H1 (cell line): ENCODE results near the gene INPP5B. TPM values are rescaled to one million over a fixed set of nuclear protein-coding genes. Genes with fewer than 3 reads are reported as not detected.
A peak's percentile ranks its signal among the peaks of the same experiment; 100 is the strongest.

Experiments used
- BACH1 ChIP-seq: IDR thresholded peaks from 2 replicates; pipeline ENCODE4 v1.6.1; 2012; ENCODE audit warnings: low read length, improper control_type of control experiment
- BCL11A ChIP-seq, 2 experiments: IDR thresholded peaks; one replicate each; pipeline ENCODE4 v1.6.1; 2011; ENCODE audit warnings: low read depth in 2 of 2, low read length in 2 of 2, mild to moderate bottlenecking in 2 of 2
- CBX8 ChIP-seq: fragments of 300-800, 300-1000 bp; sonication (generic); IDR thresholded peaks from 2 replicates; pipeline ENCODE4 v1.7.1; 2016; ENCODE audit warnings: low read depth, low read length, borderline replicate concordance
- CTBP2 ChIP-seq: IDR thresholded peaks from 2 replicates; pipeline ENCODE4 v1.7.0; 2011; ENCODE audit warnings: borderline replicate concordance, mild to moderate bottlenecking, moderate library complexity, mixed read lengths, low read length; ENCODE audit not compliant: insufficient read depth, insufficient read length
- CTCF ChIP-seq, 3 experiments: IDR thresholded peaks; 1 replicate in 2 of 3; 2 replicates in 1 of 3; pipeline versions ENCODE4 v1.5.1 to v1.6.1; 2011; ENCODE audit warnings: low read length in 3 of 3, mild to moderate bottlenecking in 3 of 3, inconsistent platforms in 2 of 3, low read depth in 1 of 3, moderate library complexity in 1 of 3; ENCODE audit not compliant: insufficient read depth in 1 of 3; ENCODE audit errors: control extremely low read depth in 1 of 3
- EZH2 ChIP-seq: fragments of 200-600 bp; sonication (generic); IDR thresholded peaks from 2 replicates; pipeline ENCODE4 v1.7.1; 2012; ENCODE audit warnings: low read depth, mild to moderate bottlenecking, moderate library complexity, low read length, inconsistent platforms; ENCODE audit not compliant: severe bottlenecking
- JUN ChIP-seq: IDR thresholded peaks from 2 replicates; pipeline ENCODE4 v1.6.1; 2011; ENCODE audit warnings: low read depth, mild to moderate bottlenecking, improper control_type of control experiment, low read length
- KDM1A ChIP-seq: fragments of 200-600, 300-600 bp; sonication (generic); IDR thresholded peaks from 2 replicates; pipeline ENCODE4 v1.7.1; 2016; ENCODE audit warnings: mild to moderate bottlenecking, low read length, borderline replicate concordance
- KDM4A ChIP-seq: IDR thresholded peaks from one replicate; pipeline ENCODE4 v1.7.1; 2012; ENCODE audit warnings: low read depth, mild to moderate bottlenecking, moderate library complexity, low read length, inconsistent platforms; ENCODE audit not compliant: severe bottlenecking
- KDM5A ChIP-seq: fragments of 200-600 bp; IDR thresholded peaks from 2 replicates; pipeline ENCODE4 v1.7.1; 2012; ENCODE audit warnings: mild to moderate bottlenecking, low read length, inconsistent platforms, mixed read lengths
- MAFK ChIP-seq: IDR thresholded peaks from 2 replicates; pipeline ENCODE4 v1.6.1; 2012; ENCODE audit warnings: low read depth, mild to moderate bottlenecking, improper control_type of control experiment, low read length
- POLR2AphosphoS5 ChIP-seq: IDR thresholded peaks from 2 replicates; pipeline ENCODE4 v1.6.1; 2011; ENCODE audit warnings: low read depth, low read length
- RAD21 ChIP-seq, 2 experiments: IDR thresholded peaks in 1 of 2; conservative IDR thresholded peaks in 1 of 2; 2 replicates each; pipeline ENCODE4 v1.6.1; 2011; ENCODE audit warnings: low read depth in 2 of 2, low read length in 2 of 2, improper control_type of control experiment in 1 of 2, inconsistent platforms in 1 of 2, mild to moderate bottlenecking in 1 of 2, moderate library complexity in 1 of 2
- RBBP5 ChIP-seq: IDR thresholded peaks from 2 replicates; pipeline ENCODE4 v1.7.1; 2012; ENCODE audit warnings: low read depth, mild to moderate bottlenecking, inconsistent platforms, low read length, moderate library complexity, borderline replicate concordance
- RXRA ChIP-seq: IDR thresholded peaks from 2 replicates; pipeline ENCODE4 v1.6.1; 2011; ENCODE audit warnings: low read depth, mild to moderate bottlenecking, low read length, moderate library complexity; ENCODE audit not compliant: insufficient read depth
- SIX5 ChIP-seq: IDR thresholded peaks from 2 replicates; pipeline ENCODE4 v1.6.1; 2011; ENCODE audit warnings: mild to moderate bottlenecking, low read depth, low read length
- TCF12 ChIP-seq: IDR thresholded peaks from 2 replicates; pipeline ENCODE4 v1.6.1; 2011; ENCODE audit warnings: low read depth, mild to moderate bottlenecking, low read length
- YY1 ChIP-seq: IDR thresholded peaks from 2 replicates; pipeline ENCODE4 v1.6.1; 2011; ENCODE audit warnings: low read depth, mild to moderate bottlenecking, low read length
- ZNF274 ChIP-seq: IDR thresholded peaks from 2 replicates; pipeline ENCODE4 v1.7.0; 2012; ENCODE audit warnings: low read length, borderline replicate concordance; ENCODE audit errors: extremely low read depth
- polyA plus RNA-seq, 7 experiments: library from polyadenylated mRNA; depleted of rRNA in 3 of 7; stranded (reverse) in 5 of 7; unstranded in 2 of 7; fragments of >200 nt in 5 of 7; fragments of 200-250 nt in 2 of 7; gene quantifications; 1 replicate in 5 of 7; 2 replicates in 1 of 7; 4 replicates in 1 of 7; pipeline versions ENCODE4 v1.2.1 to v1.2.3, GENCODE V29; 2011 to 2013; ENCODE audit warnings: missing spikeins in 2 of 7, mixed read lengths in 2 of 7
- total RNA-seq: library from RNA; stranded (reverse); fragmentation: NEBNext Ultra II Directional; extraction: Animal tissue kit (Norgen Biotek cat#: 25700); gene quantifications from 2 replicates; pipeline ENCODE4 v1.2.1, GENCODE V29; 2021
- TF ChIP-seq, protein P1 (sequence below): IDR thresholded peaks from 2 replicates; pipeline ENCODE4 v1.6.1; 2012; ENCODE audit warnings: low read length, inconsistent platforms

Gene INPP5B
- total and polyA plus RNA-seq, 2 of the 8 experiments (the other 6 are each of a cell fraction or from before 2014, with no cell fraction given) = 14.0 to 23.7 TPM

GRCh38 chr1:37946703-37947360, at the start of gene INPP5B (continued):
- TF ChIP-seq CTBP2 (no peak), TCF12 (no peak), POLR2AphosphoS5 (no peak), KDM1A (no peak), BACH1 (no peak), YY1 (peak; percentile 76; the same call in 1 of the 2 replicates), KDM4A (peak; percentile 92), MAFK (no peak), ZNF274 (no peak), EZH2 (no peak), RXRA (no peak), BCL11A (IDR thresholded peaks at IDR 0.05; ENCODE audit: low read depth in 2 of 2, low read length in 2 of 2) (no peak), SIX5 (peak; percentile 89), RAD21 (IDR thresholded peaks at IDR 0.05 in 1 of 2, conservative IDR thresholded peaks at IDR 0.05 in 1 of 2; ENCODE audit: low read depth in 2 of 2, low read length in 2 of 2) (no peak), JUN (no peak), CTCF (IDR thresholded peaks at IDR 0.05; ENCODE audit: control extremely low read depth in 1 of 3, insufficient read depth in 1 of 3, low read depth in 1 of 3, low read length in 3 of 3) (no peak), CBX8 (no peak), KDM5A (no peak), RBBP5 (no peak)
- TF ChIP-seq, protein P1, sequence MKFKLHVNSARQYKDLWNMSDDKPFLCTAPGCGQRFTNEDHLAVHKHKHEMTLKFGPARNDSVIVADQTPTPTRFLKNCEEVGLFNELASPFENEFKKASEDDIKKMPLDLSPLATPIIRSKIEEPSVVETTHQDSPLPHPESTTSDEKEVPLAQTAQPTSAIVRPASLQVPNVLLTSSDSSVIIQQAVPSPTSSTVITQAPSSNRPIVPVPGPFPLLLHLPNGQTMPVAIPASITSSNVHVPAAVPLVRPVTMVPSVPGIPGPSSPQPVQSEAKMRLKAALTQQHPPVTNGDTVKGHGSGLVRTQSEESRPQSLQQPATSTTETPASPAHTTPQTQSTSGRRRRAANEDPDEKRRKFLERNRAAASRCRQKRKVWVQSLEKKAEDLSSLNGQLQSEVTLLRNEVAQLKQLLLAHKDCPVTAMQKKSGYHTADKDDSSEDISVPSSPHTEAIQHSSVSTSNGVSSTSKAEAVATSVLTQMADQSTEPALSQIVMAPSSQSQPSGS = no peak
